Renal cortical epithelial cell (primary cell): ENCODE results near the gene PCDHA1. TPM values are rescaled to one million over a fixed set of nuclear protein-coding genes. Genes with fewer than 3 reads are reported as not detected.
"Not testable (repeated sequence)": the region's sequence is repeated elsewhere in the genome, so short reads cannot be mapped to it uniquely, and the experiment has no call there.

Source experiments
- DNase-seq: peaks from one replicate; pipeline ENCODE4 v3.0.0-alpha.2; 2011; ENCODE audit warnings: low read depth
- total RNA-seq: library from RNA; depleted of rRNA; stranded (reverse); fragments of >200 nt; gene quantifications from 2 replicates; pipeline ENCODE4 v1.2.3, GENCODE V29; 2014

The PCDHA1 gene
- total RNA-seq, 1 donor from 2014 or later: 0.10 TPM

GRCh38 chr5:140808241-140808888, 22.4 kb downstream of the PCDHA1 start:
- DNase-seq: not testable (repeated sequence)

GRCh38 chr5:140808889-140809291, 22.9 kb downstream of the PCDHA1 start:
- DNase-seq: no peak

- DNase-seq: no peak
These were observed 35.7 kb downstream of the PCDHA1 start, which contains the start of gene PCDHA5 for GRCh38 chr5:140821375-140822280. Gene PCDHA5, plus strand, starts transcription at chr5:140821613.

- DNase-seq: no peak
These were observed 36.3 kb downstream of the PCDHA1 start for GRCh38 chr5:140822281-140822629.

- DNase-seq: not testable (repeated sequence)
These were observed 37.0 kb downstream of the PCDHA1 start for GRCh38 chr5:140822969-140823368.

GRCh38 chr5:140823475-140823874, 37.5 kb downstream of the PCDHA1 start:
- no peak for DNase-seq

- no peak for DNase-seq
These were observed 41.9 kb downstream of the PCDHA1 start, which contains the start of gene PCDHA6 for GRCh38 chr5:140827704-140828361. Gene PCDHA6, plus strand, starts transcription at chr5:140827960. Its CDS starts 132 bp downstream, at chr5:140828092.

GRCh38 chr5:140828362-140828737, 42.4 kb downstream of the PCDHA1 start:
- DNase-seq: no peak

GRCh38 chr5:140829511-140830501, 43.9 kb downstream of the PCDHA1 start:
- DNase-seq: not testable (repeated sequence)

GRCh38 chr5:140833993-140834392, 48.1 kb downstream of the PCDHA1 start, which contains the start of gene PCDHA7:
Gene PCDHA7, plus strand, starts transcription at chr5:140834269. Its CDS starts 115 bp downstream, at chr5:140834384.
- DNase-seq: peak; percentile 6

GRCh38 chr5:140834439-140835008, 48.6 kb downstream of the PCDHA1 start:
- not testable (repeated sequence) for DNase-seq

- no peak for DNase-seq
These were observed 49.9 kb downstream of the PCDHA1 start for GRCh38 chr5:140835622-140836510.

GRCh38 chr5:140840978-140841962, 55.3 kb downstream of the PCDHA1 start, which contains the start of gene PCDHA8:
Gene PCDHA8, plus strand, starts transcription at chr5:140841187. Its CDS starts 135 bp downstream, at chr5:140841322.
- no peak for DNase-seq

- DNase-seq: no peak
These were observed 57.1 kb downstream of the PCDHA1 start for GRCh38 chr5:140842798-140843733.

GRCh38 chr5:140848139-140849102, 62.5 kb downstream of the PCDHA1 start, which contains the start of gene PCDHA9:
Gene PCDHA9, plus strand, starts transcription at chr5:140848382. Its CDS starts 114 bp downstream, at chr5:140848496.
- not testable (repeated sequence) for DNase-seq
